ENCODE measurements around the gene RFC5.
A peak's percentile ranks its signal among the peaks of the same experiment; 100 is the strongest.

The RFC5 gene

GRCh38 chr12:118060301-118061010 is 44.0 kb downstream of the RFC5 start:
- Histone ChIP-seq H3K4me1 (ENCODE audit: control insufficient read depth, insufficient read depth, low read length, poor library complexity, severe bottlenecking) (peaks cover 6% of the 10 kb centered on the region), H3K27ac (ENCODE audit: low read depth, low read length, severe bottlenecking) (peak overlapping the region; percentile 33), H3K9me3 (ENCODE audit: control insufficient read depth, low read length) (no peaks in the 10 kb centered on the region), H3K36me3 (ENCODE audit: control insufficient read depth, insufficient read depth, low read length) (peaks cover 5% of the 10 kb centered on the region), H3K4me3 (ENCODE audit: extremely low read depth, insufficient read depth, low read length, poor library complexity, severe bottlenecking) (peak overlapping the region; percentile 58)
- 0% methylated on average over 11 to 12 of the region's 46 CpGs for WGBS, 2 experiments (ENCODE audit: insufficient coverage in 2 of 2)

GRCh38 chr12:118061011-118061872 is 44.7 kb downstream of the RFC5 start, which contains the start of gene WSB2:
WSB2 (minus strand) TSS chr12:118061179; CDS start chr12:118061048, 131 bp downstream.
- peaks cover 5% of the 10 kb centered on the region for H3K36me3 ChIP-seq (ENCODE audit: control insufficient read depth, insufficient read depth, low read length)
- 1% methylated on average over 29 to 45 of the region's 76 CpGs for WGBS, 2 experiments (ENCODE audit: insufficient coverage in 2 of 2)
- H3K9me3 ChIP-seq (ENCODE audit: control insufficient read depth, low read length): no peaks in the 10 kb centered on the region

DNA sequence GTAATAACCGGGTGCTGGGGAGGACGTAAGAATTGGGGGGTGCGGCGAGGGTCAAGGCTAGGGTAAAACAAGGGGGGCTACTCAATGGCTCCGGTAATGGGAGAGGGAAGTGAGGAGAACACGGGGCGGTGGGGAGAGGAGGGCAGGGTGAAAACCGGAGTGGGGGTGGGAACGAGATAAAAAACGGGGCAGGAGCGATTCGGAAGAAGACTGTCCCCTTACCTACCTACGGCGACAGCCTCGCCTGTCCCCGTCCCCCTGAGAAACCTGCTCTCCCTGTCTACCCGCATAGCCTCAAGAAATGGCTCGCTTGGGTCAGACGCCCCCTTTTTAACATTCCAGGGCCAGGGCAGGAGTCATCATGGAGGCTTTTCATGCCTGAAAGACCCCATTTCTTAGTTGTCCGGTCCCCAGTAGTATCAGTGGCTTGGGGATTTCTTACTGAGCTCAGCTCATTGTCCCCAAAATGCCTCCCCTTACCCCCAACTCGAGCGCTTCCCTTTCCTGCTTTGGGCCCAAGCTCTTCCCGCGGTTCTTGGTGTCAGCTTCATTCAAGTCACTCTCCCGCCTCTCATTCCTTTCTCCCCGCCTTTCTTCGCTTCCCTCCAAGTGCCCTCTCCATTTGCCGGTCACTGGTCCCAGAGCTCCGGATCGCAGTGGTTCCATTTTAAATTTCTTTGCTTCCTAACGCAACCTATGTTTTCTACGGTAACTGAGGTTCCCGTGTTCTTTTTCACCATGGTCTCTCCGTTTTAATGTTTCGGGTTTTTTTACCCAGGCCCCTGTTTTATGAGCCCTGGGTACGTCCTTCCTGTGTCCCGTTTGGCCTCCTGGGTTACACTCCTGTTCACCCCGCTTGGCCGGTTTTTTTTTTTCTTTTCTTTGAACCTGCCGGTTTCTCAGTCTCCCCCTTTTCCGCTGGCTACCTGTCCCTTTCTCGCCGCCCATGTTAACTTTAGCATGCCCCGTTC is 45.7 kb downstream of the RFC5 start:
- Histone ChIP-seq H3K4me3 (ENCODE audit: extremely low read depth, insufficient read depth, low read length, poor library complexity, severe bottlenecking) (peak overlapping the region; percentile 91), H3K9me3 (ENCODE audit: control insufficient read depth, low read length) (no peaks in the 10 kb centered on the region), H3K4me1 (ENCODE audit: control insufficient read depth, insufficient read depth, low read length, poor library complexity, severe bottlenecking) (peaks cover 6% of the 10 kb centered on the region), H3K36me3 (ENCODE audit: control insufficient read depth, insufficient read depth, low read length) (peaks cover 5% of the 10 kb centered on the region), H3K27ac (ENCODE audit: low read depth, low read length, severe bottlenecking) (peak overlapping the region; percentile 66)
- WGBS, 2 experiments (ENCODE audit: insufficient coverage in 2 of 2): 2% methylated on average over 31 to 41 of the region's 44 CpGs

More at GRCh38 chr12:118061011-118061872, 44.7 kb downstream of the RFC5 start, which contains the start of gene WSB2:
- peak within 1 kb of the TSS; percentile 91 for H3K4me3 ChIP-seq (ENCODE audit: extremely low read depth, insufficient read depth, low read length, poor library complexity, severe bottlenecking)
- H3K27ac ChIP-seq (ENCODE audit: low read depth, low read length, severe bottlenecking): peak within 1 kb of the TSS; percentile 66
- peaks cover 6% of the 10 kb centered on the region for H3K4me1 ChIP-seq (ENCODE audit: control insufficient read depth, insufficient read depth, low read length, poor library complexity, severe bottlenecking)

DNA sequence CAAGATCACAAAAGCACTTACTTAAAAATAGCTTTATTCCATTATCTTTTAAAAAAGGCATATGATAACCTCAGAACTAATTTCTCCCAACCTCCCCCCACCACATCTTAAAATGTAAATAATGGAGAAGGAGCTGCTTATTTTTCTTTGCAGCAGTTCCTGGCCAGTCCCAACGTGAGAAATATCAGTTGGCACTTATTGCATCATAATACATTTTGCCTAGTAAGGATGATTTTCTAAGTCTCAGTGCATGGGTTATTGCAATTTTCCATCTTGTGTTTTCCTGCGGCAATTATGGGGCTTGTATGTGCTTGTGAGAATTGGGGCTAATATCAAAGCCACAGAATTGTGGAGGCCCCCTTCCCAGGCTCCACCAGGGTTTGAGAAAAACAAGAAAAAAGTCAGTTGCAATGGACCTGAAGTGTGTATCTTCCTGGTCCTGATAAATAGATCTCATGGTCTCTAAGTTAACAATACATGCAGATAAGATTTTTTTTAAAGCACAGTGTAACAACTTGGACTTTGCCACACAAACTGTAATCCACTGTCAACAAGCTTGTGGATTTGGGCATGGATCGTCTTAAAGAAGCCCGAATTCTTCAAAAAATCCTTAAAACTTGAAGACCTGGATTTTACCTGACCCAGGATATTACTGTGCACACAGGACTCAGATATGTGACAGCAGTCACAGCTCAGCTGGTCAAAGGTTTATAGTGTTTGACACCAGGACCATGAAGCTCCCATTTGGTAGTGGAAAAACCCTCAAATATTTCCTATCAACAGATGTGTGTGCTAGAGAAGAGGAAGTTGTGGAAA is 47.3 kb downstream of the RFC5 start:
- Histone ChIP-seq H3K4me1 (ENCODE audit: control insufficient read depth, insufficient read depth, low read length, poor library complexity, severe bottlenecking) (peaks cover 6% of the 10 kb centered on the region), H3K9me3 (ENCODE audit: control insufficient read depth, low read length) (no peaks in the 10 kb centered on the region), H3K27ac (ENCODE audit: low read depth, low read length, severe bottlenecking) (peak overlapping the region; percentile 59), H3K4me3 (ENCODE audit: extremely low read depth, insufficient read depth, low read length, poor library complexity, severe bottlenecking) (no peak overlapping the region), H3K36me3 (ENCODE audit: control insufficient read depth, insufficient read depth, low read length) (peaks cover 5% of the 10 kb centered on the region)
- WGBS, 2 experiments (ENCODE audit: insufficient coverage in 2 of 2): 84 to 100% methylated on average over 1 to 3 of the region's 4 CpGs

DNA sequence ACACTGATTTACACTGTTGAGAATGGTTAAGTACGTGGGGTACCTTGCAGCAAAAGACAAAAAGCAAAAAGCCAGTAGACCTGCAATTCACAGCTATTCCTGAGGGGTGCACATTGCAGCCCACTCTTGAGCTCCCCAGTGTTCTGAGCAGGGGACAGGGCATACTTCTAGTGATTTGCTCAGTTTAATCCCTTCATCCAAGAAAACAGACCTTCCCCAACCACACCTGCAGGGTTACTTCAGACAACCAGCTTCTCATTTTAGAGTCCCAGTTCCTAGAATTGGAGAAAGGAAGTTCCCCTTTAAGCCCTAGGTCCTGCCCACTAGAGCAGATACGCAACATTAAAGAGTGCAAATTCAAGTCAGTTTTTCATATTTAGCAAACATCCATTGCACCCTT is 48.1 kb downstream of the RFC5 start:
- peaks cover 5% of the 10 kb centered on the region for H3K36me3 ChIP-seq (ENCODE audit: control insufficient read depth, insufficient read depth, low read length)
- 72 to 79% methylated on average over 2 of the region's 2 CpGs for WGBS, 2 experiments (ENCODE audit: insufficient coverage in 2 of 2)
- peaks cover 4% of the 10 kb centered on the region for H3K4me1 ChIP-seq (ENCODE audit: control insufficient read depth, insufficient read depth, low read length, poor library complexity, severe bottlenecking)
- no peaks in the 10 kb centered on the region for H3K9me3 ChIP-seq (ENCODE audit: control insufficient read depth, low read length)
- H3K4me3 ChIP-seq (ENCODE audit: extremely low read depth, insufficient read depth, low read length, poor library complexity, severe bottlenecking): no peak overlapping the region
- no peak overlapping the region for H3K27ac ChIP-seq (ENCODE audit: low read depth, low read length, severe bottlenecking)

GRCh38 chr12:118065380-118065779 is 48.9 kb downstream of the RFC5 start:
- H3K4me1 ChIP-seq (ENCODE audit: control insufficient read depth, insufficient read depth, low read length, poor library complexity, severe bottlenecking): peaks cover 4% of the 10 kb centered on the region
- peaks cover 5% of the 10 kb centered on the region for H3K36me3 ChIP-seq (ENCODE audit: control insufficient read depth, insufficient read depth, low read length)
- H3K4me3 ChIP-seq (ENCODE audit: extremely low read depth, insufficient read depth, low read length, poor library complexity, severe bottlenecking): no peak overlapping the region
- no CpG with 5 or more reads among the region's 1 CpG for WGBS, 2 experiments (ENCODE audit: insufficient coverage in 2 of 2)
- no peaks in the 10 kb centered on the region for H3K9me3 ChIP-seq (ENCODE audit: control insufficient read depth, low read length)
- H3K27ac ChIP-seq (ENCODE audit: low read depth, low read length, severe bottlenecking): no peak overlapping the region

DNA sequence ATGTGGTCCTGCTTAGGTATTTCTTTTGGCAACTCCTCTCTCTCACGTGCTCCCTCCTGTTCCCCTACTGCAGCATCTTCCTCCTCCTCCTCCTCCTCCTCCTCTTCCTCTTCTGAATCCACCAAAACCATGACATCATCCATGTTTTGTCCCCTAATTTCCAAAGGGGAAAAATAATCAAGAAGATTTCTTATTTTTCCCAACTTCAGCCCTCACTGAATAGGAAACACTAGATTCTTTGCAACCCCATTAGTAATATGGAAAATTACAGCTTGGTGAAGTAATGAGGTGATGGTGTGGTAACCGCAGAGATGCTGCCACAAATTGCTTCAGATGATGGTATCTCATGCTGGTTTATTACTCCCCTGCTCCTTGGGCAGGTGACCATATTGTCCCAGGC is 51.9 kb downstream of the RFC5 start:
- peaks cover 9% of the 10 kb centered on the region for H3K36me3 ChIP-seq (ENCODE audit: control insufficient read depth, insufficient read depth, low read length)
- no peak overlapping the region for H3K27ac ChIP-seq (ENCODE audit: low read depth, low read length, severe bottlenecking)
- H3K4me1 ChIP-seq (ENCODE audit: control insufficient read depth, insufficient read depth, low read length, poor library complexity, severe bottlenecking): no peaks in the 10 kb centered on the region
- 80 to 100% methylated on average over 2 of the region's 2 CpGs for WGBS, 2 experiments (ENCODE audit: insufficient coverage in 2 of 2)
- H3K9me3 ChIP-seq (ENCODE audit: control insufficient read depth, low read length): no peaks in the 10 kb centered on the region
- no peak overlapping the region for H3K4me3 ChIP-seq (ENCODE audit: extremely low read depth, insufficient read depth, low read length, poor library complexity, severe bottlenecking)

DNA sequence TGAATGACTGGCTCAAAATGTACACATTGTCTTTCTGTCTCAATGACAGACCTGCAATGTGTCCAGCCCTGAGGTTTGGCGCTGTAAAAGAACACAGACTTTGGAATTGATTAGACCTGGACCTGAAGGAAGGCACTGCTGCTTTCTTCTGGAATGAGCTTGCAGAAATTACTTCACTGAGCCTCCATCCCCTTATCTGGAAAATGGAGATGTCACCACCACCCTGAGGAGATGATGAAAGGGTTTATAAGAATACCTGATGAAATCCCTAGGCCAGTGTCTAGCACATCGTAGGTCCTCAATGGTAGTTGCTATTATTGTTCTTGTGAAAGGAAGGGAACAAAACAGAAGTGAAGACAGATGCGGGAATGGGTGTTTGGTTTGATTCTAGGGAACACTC is 54.1 kb downstream of the RFC5 start:
- WGBS, 2 experiments (ENCODE audit: insufficient coverage in 2 of 2): 95 to 100% methylated on average over 2 of the region's 3 CpGs
- Histone ChIP-seq H3K4me1 (ENCODE audit: control insufficient read depth, insufficient read depth, low read length, poor library complexity, severe bottlenecking) (no peaks in the 10 kb centered on the region), H3K4me3 (ENCODE audit: extremely low read depth, insufficient read depth, low read length, poor library complexity, severe bottlenecking) (no peak overlapping the region), H3K27ac (ENCODE audit: low read depth, low read length, severe bottlenecking) (no peak overlapping the region), H3K36me3 (ENCODE audit: control insufficient read depth, insufficient read depth, low read length) (peaks cover 12% of the 10 kb centered on the region), H3K9me3 (ENCODE audit: control insufficient read depth, low read length) (no peaks in the 10 kb centered on the region)

- no peak overlapping the region for H3K27ac ChIP-seq (ENCODE audit: low read depth, low read length, severe bottlenecking)
- H3K4me3 ChIP-seq (ENCODE audit: extremely low read depth, insufficient read depth, low read length, poor library complexity, severe bottlenecking): no peak overlapping the region
- peaks cover 20% of the 10 kb centered on the region for H3K36me3 ChIP-seq (ENCODE audit: control insufficient read depth, insufficient read depth, low read length)
- 63 to 91% methylated on average over 2 of the region's 4 CpGs for WGBS, 2 experiments (ENCODE audit: insufficient coverage in 2 of 2)
- no peaks in the 10 kb centered on the region for H3K4me1 ChIP-seq (ENCODE audit: control insufficient read depth, insufficient read depth, low read length, poor library complexity, severe bottlenecking)
- no peaks in the 10 kb centered on the region for H3K9me3 ChIP-seq (ENCODE audit: control insufficient read depth, low read length)
Measured at GRCh38 chr12:118073768-118074167, 57.3 kb downstream of the RFC5 start.
